Breast epithelium (tissue), 4 donors: ENCODE data around the gene UMAD1. TPM values are rescaled to one million over a fixed set of nuclear protein-coding genes. Genes with fewer than 3 reads are reported as not detected.

Experiments used
- DNase-seq, 2 donors: peaks; one replicate each; pipeline ENCODE4 v3.0.0-alpha.2; 2019; ENCODE audit warnings: low spot score in 2 of 2
- H3K27ac ChIP-seq, 2 donors: fragments of 200-600 bp; sonication (generic) in 1 of 2; one replicate each; pipeline ENCODE4 v1.5.1; 2016 to 2019; ENCODE audit warnings: mild to moderate bottlenecking in 1 of 2
- H3K27me3 ChIP-seq, 2 donors: fragments of 200-600 bp; sonication (generic) in 1 of 2; one replicate each; pipeline versions ENCODE4 v1.5.1 to v1.6.0; 2017 to 2019; ENCODE audit warnings: control low read depth in 1 of 2, mild to moderate bottlenecking in 1 of 2
- H3K36me3 ChIP-seq: fragments of 200-600 bp; one replicate; pipeline ENCODE4 v1.5.1; 2019
- H3K4me1 ChIP-seq, 2 donors: fragments of 200-600 bp; sonication (generic); one replicate each; pipeline ENCODE4 v1.5.1; 2016 to 2019; ENCODE audit warnings: control low read depth in 1 of 2
- H3K4me3 ChIP-seq, 3 donors: fragments of 200-600 bp; sonication (generic); 1 replicate in 2 of 3; 2 replicates in 1 of 3; pipeline ENCODE4 v1.5.1; 2016 to 2019; ENCODE audit warnings: mild to moderate bottlenecking in 3 of 3, moderate library complexity in 2 of 3
- H3K9me3 ChIP-seq, 2 donors: fragments of 200-600 bp; sonication (generic) in 1 of 2; one replicate each; pipeline ENCODE4 v1.5.1; 2016 to 2019; ENCODE audit warnings: control low read depth in 1 of 2
- POLR2A ChIP-seq: fragments of 450-650 bp; IDR thresholded peaks from one replicate; pipeline ENCODE4 v1.6.1; 2016; ENCODE audit warnings: antibody characterized with exemption, mild to moderate bottlenecking, moderate library complexity
- POLR2AphosphoS5 ChIP-seq, 3 donors: sonication (generic); formaldehyde crosslinking; IDR thresholded peaks; one replicate each; pipeline ENCODE4 v1.6.1; 2017; ENCODE audit warnings: antibody characterized with exemption in 3 of 3
- intact Hi-C: fragments of 100-400 bp; cut with DNase I; formaldehyde crosslinking; loops from one replicate; pipeline ENCODE4 v1.15.1; 2023; ENCODE audit warnings: low total_unique reads
- total RNA-seq, 3 donors: library from RNA; depleted of rRNA; stranded (reverse); fragments of >200 nt; gene quantifications; one replicate each; pipeline ENCODE4 v1.1.0, GENCODE V29; 2016
- TF ChIP-seq, protein P1 (sequence below), 3 donors: fragments of 450-650 bp; IDR thresholded peaks; one replicate each; pipeline ENCODE4 v1.5.1; 2016 to 2017; ENCODE audit warnings: antibody characterized with exemption in 3 of 3, mild to moderate bottlenecking in 3 of 3, moderate library complexity in 3 of 3

Gene UMAD1
- total RNA-seq, 3 donors from 2014 or later, result 13.6 to 25.6 (median 17.7) TPM

DNA sequence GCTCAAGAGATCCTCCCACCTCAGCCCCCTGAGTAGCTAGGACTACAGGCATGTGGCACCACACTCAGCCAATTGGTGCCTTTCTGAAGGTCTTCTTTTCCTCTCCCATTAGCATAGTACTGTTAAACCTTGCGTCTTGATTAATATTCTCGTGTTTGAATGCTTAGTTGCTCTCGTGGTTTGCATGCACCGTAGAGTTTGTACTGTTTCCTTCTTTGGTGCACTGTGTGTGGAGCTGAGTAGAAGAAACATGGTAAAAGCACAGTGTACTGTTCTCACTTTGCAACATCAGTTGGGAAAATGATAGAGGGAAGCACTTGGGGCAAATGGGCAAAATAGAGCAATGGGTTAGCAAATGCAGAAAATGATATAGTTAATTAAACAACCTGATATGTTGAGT lies 105.4 kb downstream of the UMAD1 start:
- intact Hi-C loops, result loop anchor here (10.0 kb wide), 1 partner anchor 61 kb away; no protein-coding TSS in a partner anchor
- TF ChIP-seq, protein P1, sequence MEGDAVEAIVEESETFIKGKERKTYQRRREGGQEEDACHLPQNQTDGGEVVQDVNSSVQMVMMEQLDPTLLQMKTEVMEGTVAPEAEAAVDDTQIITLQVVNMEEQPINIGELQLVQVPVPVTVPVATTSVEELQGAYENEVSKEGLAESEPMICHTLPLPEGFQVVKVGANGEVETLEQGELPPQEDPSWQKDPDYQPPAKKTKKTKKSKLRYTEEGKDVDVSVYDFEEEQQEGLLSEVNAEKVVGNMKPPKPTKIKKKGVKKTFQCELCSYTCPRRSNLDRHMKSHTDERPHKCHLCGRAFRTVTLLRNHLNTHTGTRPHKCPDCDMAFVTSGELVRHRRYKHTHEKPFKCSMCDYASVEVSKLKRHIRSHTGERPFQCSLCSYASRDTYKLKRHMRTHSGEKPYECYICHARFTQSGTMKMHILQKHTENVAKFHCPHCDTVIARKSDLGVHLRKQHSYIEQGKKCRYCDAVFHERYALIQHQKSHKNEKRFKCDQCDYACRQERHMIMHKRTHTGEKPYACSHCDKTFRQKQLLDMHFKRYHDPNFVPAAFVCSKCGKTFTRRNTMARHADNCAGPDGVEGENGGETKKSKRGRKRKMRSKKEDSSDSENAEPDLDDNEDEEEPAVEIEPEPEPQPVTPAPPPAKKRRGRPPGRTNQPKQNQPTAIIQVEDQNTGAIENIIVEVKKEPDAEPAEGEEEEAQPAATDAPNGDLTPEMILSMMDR (IDR thresholded peaks at IDR 0.05), result no peak
- Histone ChIP-seq H3K27ac (no peak overlapping the region), H3K36me3 (no peaks in the 10 kb centered on the region), H3K4me1 (no peaks in the 10 kb centered on the region), H3K9me3 (no peaks in the 10 kb centered on the region), H3K4me3 (no peak overlapping the region), H3K27me3 (no peaks in the 10 kb centered on the region)
- DNase-seq, result no peak

DNA sequence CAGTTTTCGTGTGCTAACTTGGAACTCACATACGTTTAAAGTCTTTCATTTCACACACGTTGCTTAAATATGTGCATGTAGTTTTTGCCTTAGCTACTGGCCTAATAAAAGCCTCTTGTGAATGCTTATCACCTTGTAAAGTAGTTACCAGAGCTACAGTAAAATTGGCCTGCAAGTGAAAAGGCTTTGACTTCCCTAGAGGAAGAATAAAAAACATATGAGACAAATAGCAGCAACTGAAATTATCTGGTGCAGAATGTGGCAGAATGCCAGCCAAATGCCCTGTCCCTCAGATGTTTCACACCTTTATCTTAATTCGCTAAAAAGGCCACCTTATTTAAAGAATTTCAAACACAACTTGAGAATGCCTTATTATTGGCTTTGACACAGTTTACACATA lies 105.9 kb downstream of the UMAD1 start:
- Histone ChIP-seq H3K27ac (no peak overlapping the region), H3K4me1 (no peaks in the 10 kb centered on the region), H3K36me3 (no peaks in the 10 kb centered on the region), H3K9me3 (no peaks in the 10 kb centered on the region), H3K27me3 (no peaks in the 10 kb centered on the region), H3K4me3 (no peak overlapping the region)
- TF ChIP-seq POLR2AphosphoS5 (IDR thresholded peaks at IDR 0.05), result no peak
- TF ChIP-seq, protein P1 (IDR thresholded peaks at IDR 0.05), result no peak
- TF ChIP-seq POLR2A, result no peak
- DNase-seq, result no peak
- intact Hi-C loops, result loop anchor here (10.0 kb wide), 1 partner anchor 62 kb away; no protein-coding TSS in a partner anchor

DNA sequence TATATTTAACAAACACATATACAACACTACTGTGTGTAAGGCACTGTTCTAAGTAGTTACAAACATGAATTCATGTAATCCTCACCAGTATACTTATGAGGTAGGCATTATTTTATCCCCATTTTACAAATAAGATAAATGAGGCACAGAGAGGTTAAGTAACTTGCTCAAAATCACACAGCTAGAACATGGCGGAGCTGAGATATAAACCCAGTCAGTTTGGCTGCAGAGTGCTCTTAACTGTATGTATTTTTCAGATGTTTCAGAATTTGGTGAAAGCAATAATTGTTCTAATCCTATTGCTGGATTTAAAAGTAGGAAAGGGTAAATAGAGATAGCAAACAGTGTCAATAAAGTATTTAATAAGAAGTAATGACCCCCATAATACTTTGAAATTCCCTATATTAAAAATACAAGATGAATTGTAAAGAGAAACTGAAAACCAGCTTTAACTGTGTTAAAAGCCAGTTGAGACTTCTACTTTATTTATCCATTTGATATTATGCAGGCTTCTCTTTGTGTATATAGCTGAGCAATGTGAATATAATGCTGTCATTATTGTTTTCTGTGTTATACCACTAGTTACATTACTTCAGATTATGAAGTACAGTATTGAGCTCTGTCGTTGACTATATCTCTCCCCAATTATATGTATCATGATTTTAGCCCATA lies 110.2 kb downstream of the UMAD1 start:
- intact Hi-C loops, result no loop called here
- no peak overlapping the region for H3K4me3 ChIP-seq
- no peaks in the 10 kb centered on the region for H3K36me3 ChIP-seq
- H3K27me3 ChIP-seq, result no peaks in the 10 kb centered on the region
- no peak for TF ChIP-seq POLR2A
- TF ChIP-seq, protein P1 (IDR thresholded peaks at IDR 0.05), result no peak
- TF ChIP-seq POLR2AphosphoS5 (IDR thresholded peaks at IDR 0.05), result no peak
- no peaks in the 10 kb centered on the region for H3K9me3 ChIP-seq
- no peak overlapping the region for H3K27ac ChIP-seq
- no peaks in the 10 kb centered on the region for H3K4me1 ChIP-seq
- no peak for DNase-seq

DNA sequence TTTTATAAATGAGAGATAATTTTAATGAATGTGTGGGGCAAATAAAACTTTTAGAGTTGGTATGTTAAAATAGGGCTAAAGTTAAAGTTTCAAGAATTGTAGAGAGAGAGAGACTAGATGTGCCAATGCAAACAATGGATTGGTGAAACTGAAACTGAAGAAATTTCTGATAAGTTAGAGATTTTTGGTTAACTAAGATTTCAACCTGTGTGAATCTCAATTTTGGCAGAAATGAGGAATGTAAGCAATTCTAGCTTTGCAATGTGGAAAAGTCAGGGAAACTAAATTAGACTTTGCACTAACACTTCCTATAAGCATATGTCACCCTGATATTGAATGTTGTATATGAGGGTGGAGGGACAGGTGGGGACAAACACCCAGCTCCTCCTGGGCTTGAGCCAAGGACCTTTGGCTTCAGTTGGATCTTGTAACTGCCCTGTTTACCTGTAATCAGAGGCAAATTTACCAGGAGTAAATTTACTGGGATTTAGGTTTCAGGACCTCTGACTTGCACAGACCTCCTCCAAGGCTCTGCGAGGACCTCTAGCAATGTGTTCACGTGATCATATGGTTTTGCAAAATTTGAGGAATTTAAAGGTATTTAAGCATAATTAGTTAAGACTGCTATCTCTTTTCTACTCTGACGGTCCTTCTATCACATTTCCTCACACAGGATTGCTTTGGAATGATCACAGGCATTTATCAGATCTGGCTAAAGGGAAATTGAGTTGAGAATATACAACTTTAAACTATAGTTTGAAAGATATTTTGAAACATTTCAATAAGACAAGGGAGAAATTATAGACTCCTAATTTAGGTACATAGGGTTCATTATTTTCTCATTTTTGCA lies 110.9 kb downstream of the UMAD1 start:
- no peaks in the 10 kb centered on the region for H3K36me3 ChIP-seq
- H3K4me3 ChIP-seq, result no peak overlapping the region
- TF ChIP-seq, protein P1 (IDR thresholded peaks at IDR 0.05), result no peak
- no peak for TF ChIP-seq POLR2AphosphoS5 (IDR thresholded peaks at IDR 0.05)
- TF ChIP-seq POLR2A, result no peak
- no peaks in the 10 kb centered on the region for H3K27me3 ChIP-seq
- intact Hi-C loops, result no loop called here
- no peak overlapping the region for H3K27ac ChIP-seq
- H3K4me1 ChIP-seq, result no peaks in the 10 kb centered on the region
- no peaks in the 10 kb centered on the region for H3K9me3 ChIP-seq
- DNase-seq, result no peak

DNA sequence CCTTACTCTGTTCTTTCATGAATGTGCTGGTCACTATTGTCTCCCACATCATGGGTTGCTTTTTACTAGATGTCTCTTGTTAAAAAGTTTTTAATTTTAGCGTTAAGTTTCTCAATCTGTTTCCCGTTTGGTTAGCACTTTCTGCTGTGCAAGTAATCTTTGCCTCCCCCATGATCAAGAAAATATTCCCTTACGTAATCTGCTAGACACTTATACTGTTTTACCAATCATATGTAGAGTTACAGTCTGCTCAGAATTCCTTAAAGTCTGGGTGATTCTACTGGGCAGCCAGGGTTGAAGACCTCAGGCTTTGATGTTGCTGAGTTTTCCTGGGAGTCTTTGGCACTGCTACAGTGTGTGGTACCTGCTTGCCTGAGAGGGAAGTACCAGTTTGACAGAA lies 116.0 kb downstream of the UMAD1 start:
- no peak overlapping the region for H3K4me3 ChIP-seq
- intact Hi-C loops, result no loop called here

More for the DNA sequence above, 116.0 kb downstream of the UMAD1 start:
- no peaks in the 10 kb centered on the region for H3K36me3 ChIP-seq
- TF ChIP-seq POLR2AphosphoS5 (IDR thresholded peaks at IDR 0.05), result no peak
- TF ChIP-seq, protein P1 (IDR thresholded peaks at IDR 0.05), result no peak
- TF ChIP-seq POLR2A, result no peak
- H3K9me3 ChIP-seq, result no peaks in the 10 kb centered on the region
- DNase-seq, result no peak
- no peaks in the 10 kb centered on the region for H3K27me3 ChIP-seq
- H3K27ac ChIP-seq, result no peak overlapping the region
- peaks cover 0 to 3% of the 10 kb centered on the region in 2 donors for H3K4me1 ChIP-seq
